MG63 (cell line): ENCODE results near the gene ZFHX2. TPM values are rescaled to one million over a fixed set of nuclear protein-coding genes. Genes with fewer than 3 reads are reported as not detected.

ENCODE experiments used
- DNase-seq: peaks from one replicate; pipeline ENCODE4 v3.0.0-alpha.2; 2020
- H3K27me3 ChIP-seq: fragments of 250-450 bp; sonication (Bioruptor Pico); 2 replicates; pipeline ENCODE4 v1.5.1; 2020; ENCODE audit warnings: mild to moderate bottlenecking, moderate library complexity
- H3K36me3 ChIP-seq: fragments of 250-450 bp; sonication (Bioruptor Pico); 2 replicates; pipeline ENCODE4 v1.5.1; 2020; ENCODE audit warnings: mild to moderate bottlenecking, moderate library complexity
- H3K4me3 ChIP-seq: fragments of 250-450 bp; sonication (Bioruptor Pico); 2 replicates; pipeline ENCODE4 v1.5.1; 2020; ENCODE audit warnings: mild to moderate bottlenecking, moderate library complexity
- H3K9me3 ChIP-seq: fragments of 250-450 bp; sonication (Bioruptor Pico); 2 replicates; pipeline ENCODE4 v1.5.1; 2020; ENCODE audit warnings: mild to moderate bottlenecking, moderate library complexity
- total RNA-seq: library from RNA; depleted of rRNA; stranded (reverse); fragments of >200 nt; shearing (Covaris generic); gene quantifications from 2 replicates; pipeline ENCODE4 v1.2.3, GENCODE V29; 2014; ENCODE audit warnings: low replicate concordance

Gene ZFHX2
- total RNA-seq, 1 experiment from 2014 or later = not detected

- Histone ChIP-seq H3K9me3 (no peaks in the 10 kb centered on the region), H3K27me3 (no peaks in the 10 kb centered on the region), H3K4me3 (no peak overlapping the region), H3K36me3 (no peaks in the 10 kb centered on the region)
- no peak for DNase-seq
Measured at GRCh38 chr14:23577710-23578392, 26.3 kb upstream of the ZFHX2 start.

DNA sequence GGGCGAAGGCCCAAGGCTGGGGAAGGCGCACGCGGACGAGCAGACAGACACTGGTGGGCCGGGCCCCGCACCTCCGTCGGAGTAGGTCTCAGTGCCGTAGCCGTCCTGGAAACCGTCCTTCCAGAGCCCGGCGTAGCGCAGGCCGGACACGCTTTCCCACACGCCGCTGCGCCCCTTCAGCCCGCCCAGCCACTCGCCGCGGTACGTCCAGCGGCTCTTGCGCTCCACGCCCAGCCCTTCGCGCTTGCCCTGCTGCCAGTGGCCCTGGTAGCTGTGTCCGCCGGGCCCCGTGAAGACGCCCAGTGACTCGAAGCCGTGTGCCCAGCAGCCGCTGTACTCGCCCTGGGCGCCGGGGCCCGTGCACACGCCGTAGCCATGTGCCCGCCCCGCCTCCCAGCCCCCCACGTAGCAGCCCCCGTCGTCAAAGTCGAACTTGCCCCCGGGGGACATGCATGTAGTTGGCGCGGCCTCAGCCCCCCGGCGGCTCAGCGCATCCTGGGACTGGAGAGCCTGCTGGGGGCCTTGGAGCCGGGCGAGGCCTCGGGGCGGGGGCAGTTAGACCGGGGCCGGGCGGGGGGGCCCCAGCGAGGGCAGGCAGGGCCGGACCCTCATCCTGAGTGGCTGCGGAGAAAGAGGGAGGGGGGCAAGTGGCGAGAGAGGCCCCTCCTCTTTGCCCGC is 25.6 kb upstream of the ZFHX2 start:
- Histone ChIP-seq H3K27me3 (no peaks in the 10 kb centered on the region), H3K4me3 (no peak overlapping the region), H3K9me3 (no peaks in the 10 kb centered on the region), H3K36me3 (no peaks in the 10 kb centered on the region)
- no peak for DNase-seq

DNA sequence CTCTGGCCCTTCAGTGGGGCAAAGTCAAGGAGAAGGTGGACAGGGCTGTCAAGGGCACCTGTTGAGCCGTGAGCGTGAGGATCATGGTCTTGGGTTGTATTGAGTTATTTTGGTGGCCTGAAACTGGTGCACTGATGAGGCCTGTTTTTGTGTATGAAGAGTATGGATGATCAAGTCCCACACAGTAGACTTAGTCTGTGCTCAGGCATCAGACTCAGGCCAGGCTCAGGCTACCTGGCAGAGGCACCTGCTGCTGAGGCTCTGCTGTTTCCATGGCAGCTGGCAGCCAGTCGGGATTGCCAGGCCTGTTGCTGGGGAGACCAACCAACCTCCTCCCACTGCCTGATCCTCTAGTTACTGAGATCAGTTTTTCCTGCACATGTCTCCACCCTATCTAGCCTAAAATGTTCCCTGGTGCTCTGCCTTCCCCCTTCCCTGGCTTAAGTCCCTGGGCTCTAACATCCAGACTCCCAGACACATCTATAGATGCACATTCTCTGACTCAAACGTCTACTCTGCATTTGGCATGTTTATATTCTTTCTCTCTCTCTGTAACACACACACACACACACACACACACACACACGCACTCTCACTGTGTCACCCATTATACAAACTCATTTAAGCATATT is 21.9 kb upstream of the ZFHX2 start:
- H3K4me3 ChIP-seq = no peak overlapping the region
- no peak for DNase-seq
- no peaks in the 10 kb centered on the region for H3K36me3 ChIP-seq
- H3K9me3 ChIP-seq = no peaks in the 10 kb centered on the region
- H3K27me3 ChIP-seq = no peaks in the 10 kb centered on the region

DNA sequence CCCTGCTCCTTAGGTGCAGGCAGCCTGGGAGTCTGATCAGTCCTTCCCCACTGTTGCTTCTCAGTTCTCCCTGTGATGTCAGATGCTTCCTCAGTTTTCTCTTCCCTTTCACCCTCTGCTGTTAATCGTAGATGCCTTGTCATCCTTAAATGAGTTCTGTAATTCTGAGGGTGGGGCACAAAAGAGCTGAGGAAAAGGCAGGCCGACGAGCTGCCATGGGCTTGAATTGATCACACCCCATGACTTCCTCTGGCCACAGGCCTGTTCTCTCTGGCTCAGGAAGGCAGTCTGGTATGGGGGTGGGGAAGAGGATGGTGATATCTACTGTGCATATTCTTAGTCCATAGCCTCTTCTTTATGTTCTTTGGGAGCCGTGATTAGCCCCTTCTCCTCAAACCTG is 21.3 kb upstream of the ZFHX2 start:
- H3K27me3 ChIP-seq = no peaks in the 10 kb centered on the region
- no peaks in the 10 kb centered on the region for H3K9me3 ChIP-seq
- H3K36me3 ChIP-seq = no peaks in the 10 kb centered on the region
- H3K4me3 ChIP-seq = no peak overlapping the region
- no peak for DNase-seq

DNA sequence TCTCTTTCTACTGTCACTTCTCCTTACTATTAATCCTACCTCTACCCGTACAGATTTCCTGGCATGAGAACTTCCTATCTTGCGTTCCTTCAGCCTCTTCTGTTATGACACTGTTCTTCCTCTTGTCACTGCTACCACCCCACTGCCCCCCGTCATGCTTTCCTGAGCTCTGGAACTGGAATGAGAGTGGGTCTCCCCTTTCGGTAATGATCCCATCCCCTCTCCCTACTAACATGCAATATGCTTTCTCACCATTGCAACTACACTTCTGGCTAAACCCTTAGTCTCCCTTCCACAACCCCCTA is 20.9 kb upstream of the ZFHX2 start:
- DNase-seq = no peak
- no peak overlapping the region for H3K4me3 ChIP-seq
- H3K9me3 ChIP-seq = no peaks in the 10 kb centered on the region
- H3K27me3 ChIP-seq = no peaks in the 10 kb centered on the region
- no peaks in the 10 kb centered on the region for H3K36me3 ChIP-seq

- no peak for DNase-seq
- Histone ChIP-seq H3K9me3 (no peaks in the 10 kb centered on the region), H3K27me3 (no peaks in the 10 kb centered on the region), H3K36me3 (no peaks in the 10 kb centered on the region), H3K4me3 (no peak overlapping the region)
Measured at GRCh38 chr14:23571701-23572523, 20.3 kb upstream of the ZFHX2 start.

DNA sequence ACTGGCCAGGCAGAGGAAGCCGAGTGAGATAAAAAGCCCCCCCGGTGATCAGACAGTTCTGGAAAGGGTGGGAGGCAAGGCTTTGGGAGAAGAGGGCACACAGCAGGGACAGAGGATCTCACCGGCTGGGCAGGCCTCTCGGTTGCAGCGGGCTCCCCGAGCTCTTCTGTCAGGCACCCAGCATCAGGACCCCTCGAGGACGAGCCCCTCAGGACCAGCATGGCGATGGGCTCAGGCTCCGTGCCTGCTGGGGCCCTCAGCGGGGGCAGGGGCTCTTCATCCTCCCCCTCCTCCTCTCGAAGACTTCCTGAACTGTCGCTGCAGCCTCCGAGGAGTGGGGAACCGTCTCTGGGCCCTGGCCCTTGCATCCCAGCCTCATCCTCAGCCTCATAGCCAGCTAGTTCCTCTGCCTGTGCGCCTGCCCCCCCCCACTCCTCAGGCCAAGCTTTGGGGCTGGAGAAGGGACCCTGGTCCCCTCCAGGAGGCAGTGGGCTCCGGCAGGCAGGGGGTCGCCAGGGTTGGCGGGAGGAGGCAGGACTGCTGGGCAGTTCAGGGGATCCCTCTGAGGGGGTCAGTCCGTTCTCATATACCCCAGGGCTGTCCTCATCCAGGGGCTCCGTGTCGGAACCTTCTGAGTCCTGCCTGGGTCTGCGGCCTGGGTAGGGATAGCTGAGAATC is 19.4 kb upstream of the ZFHX2 start:
- H3K36me3 ChIP-seq = no peaks in the 10 kb centered on the region
- H3K27me3 ChIP-seq = no peaks in the 10 kb centered on the region
- DNase-seq = no peak
- H3K4me3 ChIP-seq = no peak overlapping the region
- H3K9me3 ChIP-seq = no peaks in the 10 kb centered on the region

- Histone ChIP-seq H3K4me3 (no peak overlapping the region), H3K9me3 (no peaks in the 10 kb centered on the region), H3K27me3 (no peaks in the 10 kb centered on the region), H3K36me3 (no peaks in the 10 kb centered on the region)
- no peak for DNase-seq
Measured at GRCh38 chr14:23569443-23570151, 18.0 kb upstream of the ZFHX2 start.

DNA sequence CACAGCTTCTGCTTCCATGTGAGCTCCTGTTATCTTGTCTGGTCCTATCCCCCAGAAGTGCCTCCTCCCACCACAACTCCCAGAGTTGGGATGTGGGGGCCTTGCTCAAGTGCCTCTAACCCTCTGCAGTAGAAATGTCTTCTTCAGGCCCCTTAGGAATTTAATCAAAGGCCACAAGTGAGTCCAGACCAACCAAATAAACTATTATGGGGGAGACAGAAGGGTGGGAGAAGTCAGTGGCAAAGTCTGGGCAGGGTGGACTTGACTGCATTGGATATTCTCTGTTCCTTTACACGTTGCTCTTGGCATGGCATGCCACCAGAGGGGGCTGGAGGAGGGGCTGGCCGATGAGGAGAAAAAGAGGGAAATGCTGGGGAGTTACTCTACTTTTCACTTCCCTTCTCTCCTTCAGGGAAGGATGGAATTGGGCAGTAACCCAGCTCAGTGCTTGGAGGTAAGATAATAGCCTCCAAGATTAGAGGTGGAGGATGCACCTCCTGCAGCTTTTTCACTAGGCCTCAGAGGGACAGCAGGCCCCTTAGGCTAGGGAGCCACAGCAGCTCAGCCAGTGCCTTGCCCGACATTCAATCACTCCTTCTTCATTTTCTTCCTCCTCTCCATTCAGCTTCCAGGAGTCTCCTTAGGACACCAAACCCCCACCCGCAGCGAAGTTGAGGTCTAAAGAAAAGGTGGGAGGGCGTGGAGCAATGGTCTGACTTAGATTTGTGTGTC is 17.2 kb upstream of the ZFHX2 start:
- H3K36me3 ChIP-seq = no peaks in the 10 kb centered on the region
- DNase-seq = no peak
- no peak overlapping the region for H3K4me3 ChIP-seq
- no peaks in the 10 kb centered on the region for H3K27me3 ChIP-seq
- no peaks in the 10 kb centered on the region for H3K9me3 ChIP-seq

DNA sequence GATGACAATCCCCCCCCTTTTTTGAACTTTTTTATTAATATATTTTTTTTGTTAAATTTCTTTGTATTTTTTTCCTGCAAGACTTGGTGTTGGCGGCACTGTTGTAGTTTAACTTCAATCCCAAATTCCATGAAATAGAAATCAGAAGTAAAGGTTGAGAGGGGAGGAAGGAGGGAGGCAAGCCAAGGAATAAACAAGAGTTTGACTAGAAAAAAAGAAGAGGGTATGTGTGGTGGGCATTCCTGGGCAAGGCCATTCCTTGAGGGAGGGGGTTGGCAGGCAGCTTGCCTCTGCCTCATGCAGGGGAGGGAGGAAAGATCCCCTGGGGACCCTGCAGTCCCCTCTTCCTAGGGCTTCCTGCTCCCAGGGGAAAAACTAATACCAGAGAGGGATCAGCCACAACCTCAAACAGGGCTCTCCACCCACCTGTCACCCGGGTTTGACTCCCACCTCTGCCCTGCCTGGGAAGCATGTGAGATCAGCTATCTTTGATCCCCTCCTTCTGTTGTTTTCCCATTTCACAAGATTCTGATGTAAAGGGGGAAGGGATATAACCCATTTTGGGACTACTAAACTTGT is 16.5 kb upstream of the ZFHX2 start:
- no peak for DNase-seq
- Histone ChIP-seq H3K9me3 (no peaks in the 10 kb centered on the region), H3K4me3 (peak overlapping the region; percentile 39), H3K36me3 (no peaks in the 10 kb centered on the region), H3K27me3 (no peaks in the 10 kb centered on the region)

DNA sequence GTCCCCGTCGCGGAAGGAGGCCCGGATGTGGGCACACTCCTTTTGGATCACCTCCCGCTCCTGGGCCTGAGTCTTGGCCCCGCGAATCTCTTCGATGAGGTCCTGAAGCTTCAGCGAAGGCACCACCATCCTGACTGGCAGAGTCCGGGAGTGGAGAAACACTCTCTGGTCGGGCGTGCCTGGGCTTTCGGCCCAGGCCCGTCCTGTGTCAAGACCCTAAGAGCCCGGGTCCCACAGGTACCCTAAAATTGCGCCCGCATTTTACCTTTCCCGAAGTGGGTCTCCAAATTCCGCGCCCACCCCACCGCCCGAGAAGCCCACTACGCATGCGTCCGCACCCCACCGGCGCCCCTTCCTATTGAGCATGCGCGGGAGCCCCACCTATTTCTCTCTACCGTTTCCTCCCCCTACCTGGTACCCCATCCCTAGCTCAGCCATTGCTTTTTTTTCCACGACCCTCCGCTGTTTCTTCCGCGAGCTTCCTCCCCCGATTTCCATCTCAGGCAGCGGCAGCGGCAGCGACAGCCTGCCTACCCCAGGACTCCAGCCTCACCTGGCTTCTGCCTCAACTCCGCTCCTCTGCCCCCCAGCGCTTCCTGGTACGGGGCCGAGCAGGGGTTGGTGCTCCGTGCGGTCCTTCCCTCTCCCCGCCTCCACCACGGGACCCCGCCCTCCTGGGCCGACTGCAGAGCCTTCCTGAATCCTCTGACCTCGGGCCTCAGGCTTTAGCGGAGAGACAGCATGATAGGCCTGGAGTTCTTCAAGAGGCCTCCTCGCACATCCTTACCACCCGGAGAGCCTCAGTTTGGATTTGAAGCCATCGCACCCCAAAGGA is 15.8 kb upstream of the ZFHX2 start, which contains the start of gene AP1G2:
Gene AP1G2, minus strand, starts transcription at position 606 of the 835 bp plus-strand sequence. Its CDS starts 477 bp downstream, at position 129.
- H3K27me3 ChIP-seq = no peaks in the 10 kb centered on the region
- H3K9me3 ChIP-seq = no peaks in the 10 kb centered on the region
- DNase-seq = peak; percentile 76
- H3K36me3 ChIP-seq = no peaks in the 10 kb centered on the region
- H3K4me3 ChIP-seq = peak within 1 kb of the TSS; percentile 39

DNA sequence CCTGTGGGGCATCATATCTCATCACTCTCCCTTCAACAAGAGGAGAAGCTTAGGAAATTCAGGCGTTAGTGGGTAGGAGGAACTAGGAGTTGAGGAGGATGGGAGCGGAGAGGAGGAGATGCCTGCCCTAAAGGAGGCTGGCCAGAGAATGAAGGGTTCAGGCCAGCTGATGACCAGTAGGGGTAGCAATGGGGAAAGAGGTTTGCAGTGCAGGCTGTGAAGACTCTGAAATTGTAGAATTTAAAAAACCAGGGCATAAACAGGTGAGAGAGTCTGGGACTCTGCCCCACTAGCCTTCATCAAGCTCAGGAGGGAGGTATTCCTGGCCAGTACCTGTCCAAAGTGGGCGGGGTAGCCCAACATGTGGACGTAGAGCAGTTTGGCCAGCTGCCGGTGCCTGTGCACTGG is 15.2 kb upstream of the ZFHX2 start:
- H3K9me3 ChIP-seq = no peaks in the 10 kb centered on the region
- no peaks in the 10 kb centered on the region for H3K27me3 ChIP-seq
- peak overlapping the region; percentile 39 for H3K4me3 ChIP-seq
- DNase-seq = no peak
- no peaks in the 10 kb centered on the region for H3K36me3 ChIP-seq

DNA sequence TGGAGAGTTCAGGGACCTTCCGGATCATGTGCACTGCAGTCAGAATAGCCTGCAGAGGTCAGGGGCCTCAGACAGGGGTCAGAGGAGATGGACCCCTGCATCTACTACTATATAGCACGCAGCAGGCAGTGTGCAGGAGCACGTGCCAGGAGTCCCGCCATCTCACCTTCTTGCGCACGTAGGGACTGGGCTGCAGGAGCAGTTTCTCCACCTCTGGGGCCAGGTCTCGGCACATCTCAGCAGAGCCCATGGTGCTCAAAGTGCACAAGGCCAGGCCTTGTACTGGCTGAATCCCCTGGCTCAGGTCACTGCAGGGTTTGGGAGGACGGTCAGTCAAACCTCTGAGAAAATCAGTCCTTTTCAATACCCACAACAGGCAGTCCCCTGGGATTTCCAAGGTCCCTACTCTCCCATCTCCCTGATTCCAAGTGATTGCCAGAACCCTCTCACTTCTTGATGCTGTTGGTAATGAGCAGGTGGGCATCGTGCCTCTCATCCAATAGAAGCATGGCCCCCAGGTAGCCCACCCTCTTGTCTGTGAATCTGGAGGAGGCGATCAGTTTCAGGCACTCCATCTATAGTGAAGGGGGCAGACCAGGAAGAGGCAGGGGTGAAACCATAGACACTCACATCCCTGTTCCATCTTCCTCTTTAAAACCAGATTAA is 14.7 kb upstream of the ZFHX2 start:
- no peaks in the 10 kb centered on the region for H3K27me3 ChIP-seq
- no peaks in the 10 kb centered on the region for H3K36me3 ChIP-seq
- no peak overlapping the region for H3K4me3 ChIP-seq
- no peak for DNase-seq
- no peaks in the 10 kb centered on the region for H3K9me3 ChIP-seq

DNA sequence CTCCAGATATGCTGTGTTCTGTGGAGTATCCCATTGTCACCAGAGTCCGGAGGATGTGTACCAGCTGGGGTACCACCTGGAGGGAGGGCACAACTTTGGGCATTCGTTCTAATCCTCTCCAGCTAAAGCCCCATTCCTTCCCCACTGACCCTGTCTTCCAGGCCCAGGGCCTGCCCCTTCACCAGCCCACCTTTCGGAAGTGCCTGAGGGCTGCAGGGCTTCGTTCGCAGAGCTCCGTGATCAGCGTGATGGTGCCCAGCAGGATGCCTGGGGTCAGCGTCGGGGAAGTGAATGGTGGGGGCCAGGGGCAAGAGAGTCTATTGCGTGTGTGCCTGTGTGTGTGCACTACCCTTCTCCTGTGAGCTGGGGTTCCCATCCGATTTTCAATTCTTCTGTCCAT is 14.1 kb upstream of the ZFHX2 start:
- DNase-seq = no peak
- H3K36me3 ChIP-seq = no peaks in the 10 kb centered on the region
- H3K4me3 ChIP-seq = no peak overlapping the region
- no peaks in the 10 kb centered on the region for H3K27me3 ChIP-seq
- H3K9me3 ChIP-seq = no peaks in the 10 kb centered on the region
